ENCODE measurements around the gene ZNF75A. TPM values are rescaled to one million over a fixed set of nuclear protein-coding genes. Genes with fewer than 3 reads are reported as not detected.

Gene ZNF75A
- total and polyA plus RNA-seq, 8 donors, result 6.7 to 27.5 (median 12.0) TPM

DNA sequence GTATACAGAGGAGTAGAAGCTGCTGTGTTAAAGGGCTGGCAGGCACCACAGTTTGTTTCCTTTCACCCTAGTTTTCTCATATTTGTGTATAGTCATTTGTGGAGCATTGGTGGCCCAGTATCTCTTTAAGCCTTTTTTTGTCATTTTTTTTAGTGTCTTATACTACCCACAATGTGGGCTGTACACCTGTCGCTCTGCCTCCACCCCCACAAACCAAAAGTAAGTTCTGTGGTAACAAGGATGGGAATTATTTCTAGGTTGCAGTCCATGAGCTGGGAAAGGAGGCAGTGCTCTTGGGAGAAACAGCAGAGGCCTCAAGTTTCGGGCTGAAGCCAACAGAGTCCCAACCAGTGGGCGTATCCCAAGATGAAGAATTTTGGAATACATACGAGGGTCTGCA lies 6.2 kb downstream of the ZNF75A start:
- TF ChIP-seq CTCF (IDR thresholded peaks at IDR 0.05), result no peak
- Histone ChIP-seq H3K27ac (no peak overlapping the region), H3K36me3 (peaks cover 6 to 34% (median 9%) of the 10 kb centered on the region in 3 donors), H3K4me1 (no peaks in the 10 kb centered on the region), H3K4me3 (no peak overlapping the region), H3K9me3 (peaks cover 0 to 13% (median 3%) of the 10 kb centered on the region in 4 donors), H3K27me3 (no peaks in the 10 kb centered on the region)
- WGBS, 2 donors, result 97 to 99% methylated on average over 4 of the region's 4 CpGs
- ATAC-seq, result no peak
- intact Hi-C loops (cut with DNase I), result loop anchor here in 1 of 3 donors (10.0 kb wide), 1 partner anchor 73 kb away; no protein-coding TSS in a partner anchor
- no peak for DNase-seq
- FAIRE-seq, result no peak

GRCh38 chr16:3317315-3317999 lies 12.2 kb downstream of the ZNF75A start:
- H3K27me3 ChIP-seq, result no peaks in the 10 kb centered on the region
- intact Hi-C loops (cut with DNase I), result loop anchor here in 1 of 3 donors (10.0 kb wide), 1 partner anchor 67 kb away; no protein-coding TSS in a partner anchor
- no peak for TF ChIP-seq CTCF (IDR thresholded peaks at IDR 0.05)
- no peak overlapping the region for H3K4me3 ChIP-seq
- ATAC-seq (no peak), FAIRE-seq (no peak), DNase-seq (no peak)
- 92 to 93% methylated on average over 3 of the region's 3 CpGs for WGBS, 2 donors
- no peaks in the 10 kb centered on the region for H3K4me1 ChIP-seq
- no peak overlapping the region for H3K27ac ChIP-seq
- H3K9me3 ChIP-seq, result peaks cover 0 to 28% (median 9%) of the 10 kb centered on the region in 4 donors
- H3K36me3 ChIP-seq, result peaks cover 3 to 39% (median 10%) of the 10 kb centered on the region in 3 donors

DNA sequence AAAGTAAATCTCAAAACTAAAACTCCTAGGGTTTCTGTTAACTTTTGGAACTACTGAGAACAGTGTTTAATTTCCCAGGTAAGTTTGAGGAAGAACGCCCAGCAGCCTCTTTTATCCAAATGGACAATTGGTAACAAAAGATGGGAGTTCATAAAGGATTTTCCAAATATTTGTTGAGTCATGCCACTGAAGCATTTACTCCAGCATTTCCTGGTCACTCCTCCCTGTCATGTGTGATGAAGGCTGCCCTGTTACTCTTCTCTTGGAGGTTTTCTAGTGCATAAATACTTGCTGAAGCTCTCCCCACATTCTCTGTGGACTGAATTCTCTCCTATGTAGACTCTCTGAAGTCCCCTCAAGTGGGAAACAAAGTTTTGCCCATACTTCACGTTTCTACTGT lies 16.5 kb downstream of the ZNF75A start:
- FAIRE-seq, result no peak
- H3K9me3 ChIP-seq, result peaks cover 0 to 20% (median 4%) of the 10 kb centered on the region in 4 donors
- no peak for DNase-seq
- no peaks in the 10 kb centered on the region for H3K27me3 ChIP-seq
- ATAC-seq, result no peak
- intact Hi-C loops (cut with DNase I), result no loop called here
- no peak overlapping the region for H3K4me3 ChIP-seq
- no peak for TF ChIP-seq CTCF (IDR thresholded peaks at IDR 0.05)
- H3K36me3 ChIP-seq, result peaks cover 3 to 13% (median 10%) of the 10 kb centered on the region in 3 donors
- 62 to 75% methylated on average over 2 of the region's 2 CpGs for WGBS, 2 donors
- H3K4me1 ChIP-seq, result no peaks in the 10 kb centered on the region
- H3K27ac ChIP-seq, result no peak overlapping the region

DNA sequence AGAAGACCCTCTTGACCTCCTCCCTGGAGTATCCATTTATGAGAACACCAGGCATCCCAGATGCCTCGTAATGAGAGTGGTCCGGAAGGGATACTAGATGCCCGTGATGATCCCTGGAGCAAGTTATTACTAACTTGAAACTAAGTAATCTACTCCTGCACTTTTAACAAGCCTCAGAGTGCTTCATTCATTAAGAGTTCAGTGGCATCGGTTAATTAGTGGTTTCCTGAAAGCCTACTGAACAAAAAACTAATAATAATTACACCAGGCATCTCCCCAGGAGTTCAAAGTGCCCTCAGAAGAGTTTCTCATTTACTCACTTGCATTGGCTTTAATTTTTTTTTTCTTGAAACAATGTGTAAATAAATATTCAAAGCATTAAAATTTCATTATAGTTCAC lies 22.2 kb downstream of the ZNF75A start:
- Histone ChIP-seq H3K4me3 (no peak overlapping the region), H3K27me3 (no peaks in the 10 kb centered on the region), H3K4me1 (no peaks in the 10 kb centered on the region), H3K9me3 (no peaks in the 10 kb centered on the region), H3K27ac (no peak overlapping the region), H3K36me3 (no peaks in the 10 kb centered on the region)
- 74 to 83% methylated on average over 4 of the region's 4 CpGs for WGBS, 2 donors
- TF ChIP-seq CTCF (IDR thresholded peaks at IDR 0.05), result no peak
- intact Hi-C loops (cut with DNase I), result no loop called here
- ATAC-seq (no peak), DNase-seq (no peak), FAIRE-seq (no peak)

DNA sequence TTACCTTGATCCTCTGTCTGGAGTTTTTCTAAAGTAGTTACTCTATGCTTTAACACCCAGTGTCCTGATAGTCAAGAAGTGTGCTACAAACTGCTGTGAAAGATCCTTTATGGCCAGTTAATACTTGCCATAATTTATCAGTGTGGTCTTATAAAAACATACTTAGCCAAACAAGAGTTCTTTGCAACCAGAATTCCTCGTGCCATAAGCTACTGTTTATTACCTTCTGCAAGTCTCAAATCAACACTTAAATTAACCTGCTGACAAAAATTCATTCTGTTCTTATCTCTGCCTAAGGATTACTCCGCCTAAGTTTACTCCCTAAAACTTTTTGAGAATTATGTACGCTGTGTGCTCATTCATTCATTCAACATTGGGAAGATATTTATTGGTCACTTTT lies 22.8 kb downstream of the ZNF75A start:
- no peaks in the 10 kb centered on the region for H3K27me3 ChIP-seq
- WGBS, 2 donors, result 38 to 40% methylated on average over 3 of the region's 3 CpGs
- FAIRE-seq (no peak), DNase-seq (no peak), ATAC-seq (no peak)
- H3K4me3 ChIP-seq, result no peak overlapping the region
- H3K36me3 ChIP-seq, result no peaks in the 10 kb centered on the region
- no peak overlapping the region for H3K27ac ChIP-seq
- intact Hi-C loops (cut with DNase I), result no loop called here
- H3K4me1 ChIP-seq, result no peaks in the 10 kb centered on the region
- H3K9me3 ChIP-seq, result no peaks in the 10 kb centered on the region
- no peak for TF ChIP-seq CTCF (IDR thresholded peaks at IDR 0.05)

Measured in pancreas (tissue), 10 donors.